HepG2 (cell line): Measurements from ENCODE around the gene WDR62. TPM values are rescaled to one million over a fixed set of nuclear protein-coding genes. Genes with fewer than 3 reads are reported as not detected.
A peak's percentile ranks its signal among the peaks of the same experiment; 100 is the strongest.

ENCODE experiments used
- CENPBD1 ChIP-seq: sonication (generic); formaldehyde crosslinking; IDR thresholded peaks from 2 replicates; pipeline ENCODE4 v1.8.0; 2022; ENCODE audit warnings: missing genetic modification reagents, low read depth, mild to moderate bottlenecking, borderline replicate concordance
- KMT2B ChIP-seq: IDR thresholded peaks from 2 replicates; pipeline ENCODE4 v1.6.1; 2016; ENCODE audit warnings: missing genetic modification reagents, missing compliant biosample characterization
- MED1 ChIP-seq: sonication (generic); formaldehyde crosslinking; IDR thresholded peaks from 2 replicates; pipeline ENCODE4 v1.4.0; 2020; ENCODE audit warnings: missing genetic modification reagents
- NFIC ChIP-seq: IDR thresholded peaks from 2 replicates; pipeline ENCODE4 v1.6.1; 2012; ENCODE audit warnings: mild to moderate bottlenecking, low read length, inconsistent platforms
- NFRKB ChIP-seq: fragments of 450-650 bp; IDR thresholded peaks from 2 replicates; pipeline ENCODE4 v1.6.1; 2017
- PRPF4 ChIP-seq: fragments of 200-400 bp; formaldehyde crosslinking; IDR thresholded peaks from 2 replicates; pipeline ENCODE4 v1.6.1; 2016; ENCODE audit warnings: low read length, low read depth; ENCODE audit not compliant: poor library complexity, severe bottlenecking
- SMAD1 ChIP-seq: sonication (generic); formaldehyde crosslinking; IDR thresholded peaks from 2 replicates; pipeline ENCODE4 v1.4.0; 2020; ENCODE audit warnings: missing genetic modification reagents, low read depth, mild to moderate bottlenecking, borderline replicate concordance
- TCF12 ChIP-seq, 2 experiments: fragments of 450-650 bp in 1 of 2; sonication (generic) in 1 of 2; formaldehyde crosslinking in 1 of 2; IDR thresholded peaks; 2 replicates each; pipeline versions ENCODE4 v1.6.1 to v1.8.0; 2017 to 2022; ENCODE audit warnings: antibody characterized with exemption in 1 of 2, mild to moderate bottlenecking in 1 of 2, missing genetic modification reagents in 1 of 2, moderate library complexity in 1 of 2
- TFE3 ChIP-seq: IDR thresholded peaks from 2 replicates; pipeline ENCODE4 v1.6.1; 2016
- ZHX2 ChIP-seq, 2 experiments: sonication (generic) in 1 of 2; formaldehyde crosslinking in 1 of 2; IDR thresholded peaks; 2 replicates each; pipeline versions ENCODE4 v1.6.1 to v1.9.0; 2014 to 2022; ENCODE audit warnings: antibody characterized with exemption in 1 of 2, borderline replicate concordance in 1 of 2, inconsistent platforms in 1 of 2, low read depth in 1 of 2, missing genetic modification reagents in 1 of 2
- ZNF138 ChIP-seq: sonication (generic); formaldehyde crosslinking; IDR thresholded peaks from 2 replicates; pipeline ENCODE4 v1.5.0; 2020; ENCODE audit warnings: mild to moderate bottlenecking, low read depth, missing genetic modification reagents
- ZNF451 ChIP-seq: sonication (generic); formaldehyde crosslinking; IDR thresholded peaks from 2 replicates; pipeline ENCODE4 v1.5.0; 2020; ENCODE audit warnings: mild to moderate bottlenecking, missing genetic modification reagents
- ZNF460 ChIP-seq: sonication (generic); formaldehyde crosslinking; IDR thresholded peaks from 2 replicates; pipeline ENCODE4 v1.5.1; 2020; ENCODE audit warnings: missing genetic modification reagents, mild to moderate bottlenecking, borderline replicate concordance
- ZNF501 ChIP-seq: sonication (generic); formaldehyde crosslinking; IDR thresholded peaks from 2 replicates; pipeline ENCODE4 v1.5.1; 2020; ENCODE audit warnings: mild to moderate bottlenecking, moderate library complexity, missing genetic modification reagents
- ZNF556 ChIP-seq: sonication (generic); formaldehyde crosslinking; IDR thresholded peaks from 2 replicates; pipeline ENCODE4 v1.4.0; 2020; ENCODE audit warnings: mild to moderate bottlenecking, missing genetic modification reagents, borderline replicate concordance
- ZNF770 ChIP-seq: sonication (generic); formaldehyde crosslinking; IDR thresholded peaks from 2 replicates; pipeline ENCODE4 v1.5.0; 2020; ENCODE audit warnings: mild to moderate bottlenecking, missing genetic modification reagents
- ZNF773 ChIP-seq: sonication (generic); formaldehyde crosslinking; IDR thresholded peaks from 2 replicates; pipeline ENCODE4 v1.4.0; 2020; ENCODE audit warnings: missing genetic modification reagents, borderline replicate concordance
- polyA plus RNA-seq, 8 experiments: library from polyadenylated mRNA; depleted of rRNA in 3 of 8; stranded (reverse) in 7 of 8; unstranded in 1 of 8; fragments of >200 nt; fragmentation: Illumina TruSeq in 4 of 8; extraction: Trizol in 4 of 8; gene quantifications; 2 replicates each; pipeline versions ENCODE4 v1.2.1 to v1.2.3, GENCODE V29; 2011 to 2016; ENCODE audit warnings: low read depth in 4 of 8, missing spikeins in 1 of 8, mixed read lengths in 1 of 8; ENCODE audit not compliant: insufficient read depth in 1 of 8
- total RNA-seq, 5 experiments: library from RNA; depleted of rRNA; stranded (reverse); fragments of >200 nt; fragmentation: Illumina TruSeq; extraction: Trizol; gene quantifications; 2 replicates each; pipeline ENCODE4 v1.2.3, GENCODE V29; 2016; ENCODE audit warnings: low read depth in 1 of 5

WDR62 gene
- total and polyA plus RNA-seq, 2 of the 13 experiments (the other 11 are each of a cell fraction or from before 2014, with no cell fraction given), result 5.8 to 12.5 TPM

GRCh38 chr19:36139473-36140303 lies 85.0 kb downstream of the WDR62 start, which contains the start of gene CAPNS1 (continued):
- TF ChIP-seq SMAD1 (CRISPR knock-in tag), result peak; percentile 75; the same call in 1 of the 2 replicates
- TF ChIP-seq NFRKB, result no peak
- no peak for TF ChIP-seq PRPF4
- peak; percentile 27; the same call in 1 of the 2 replicates for TF ChIP-seq KMT2B
- peak; percentile 88 for TF ChIP-seq ZNF770 (CRISPR knock-in tag)
- peak; percentile 43; the same call in 1 of the 2 replicates for TF ChIP-seq ZNF501
- peak; percentile 51 for TF ChIP-seq TFE3 (CRISPR knock-in tag)
- peak; percentile 72; the same call in 1 of the 2 replicates for TF ChIP-seq ZNF556 (CRISPR knock-in tag)
- no peak for TF ChIP-seq TCF12 (IDR thresholded peaks at IDR 0.05)
- peak; percentile 19; the same call in 1 of the 2 replicates for TF ChIP-seq TCF12 (CRISPR knock-in tag; IDR thresholded peaks at IDR 0.05)
- no peak for TF ChIP-seq CENPBD1 (CRISPR knock-in tag)
- TF ChIP-seq ZHX2 (IDR thresholded peaks at IDR 0.05; ENCODE audit: low read depth), result peak; percentile 55; the same call in 1 of the 2 replicates
- TF ChIP-seq ZHX2 (CRISPR knock-in tag; IDR thresholded peaks at IDR 0.05; ENCODE audit: borderline replicate concordance), result no peak
- TF ChIP-seq ZNF773, result peak; percentile 55; the same call in 1 of the 2 replicates
- TF ChIP-seq ZNF451 (CRISPR knock-in tag), result peak; percentile 99
- peak; percentile 82 for TF ChIP-seq MED1
- TF ChIP-seq NFIC, result no peak
- no peak; the same call in 1 of the 2 replicates for TF ChIP-seq ZNF460
- no peak for TF ChIP-seq ZNF138 (CRISPR knock-in tag)
